Measurements from ENCODE around the gene RAB1B. TPM values are rescaled to one million over a fixed set of nuclear protein-coding genes. Genes with fewer than 3 reads are reported as not detected.

Gene RAB1B
- total and polyA plus RNA-seq, 10 of the 15 experiments (the other 5 are each of a cell fraction or from before 2014, with no cell fraction given), result 10.4 to 193 (median 96.9) TPM

DNA sequence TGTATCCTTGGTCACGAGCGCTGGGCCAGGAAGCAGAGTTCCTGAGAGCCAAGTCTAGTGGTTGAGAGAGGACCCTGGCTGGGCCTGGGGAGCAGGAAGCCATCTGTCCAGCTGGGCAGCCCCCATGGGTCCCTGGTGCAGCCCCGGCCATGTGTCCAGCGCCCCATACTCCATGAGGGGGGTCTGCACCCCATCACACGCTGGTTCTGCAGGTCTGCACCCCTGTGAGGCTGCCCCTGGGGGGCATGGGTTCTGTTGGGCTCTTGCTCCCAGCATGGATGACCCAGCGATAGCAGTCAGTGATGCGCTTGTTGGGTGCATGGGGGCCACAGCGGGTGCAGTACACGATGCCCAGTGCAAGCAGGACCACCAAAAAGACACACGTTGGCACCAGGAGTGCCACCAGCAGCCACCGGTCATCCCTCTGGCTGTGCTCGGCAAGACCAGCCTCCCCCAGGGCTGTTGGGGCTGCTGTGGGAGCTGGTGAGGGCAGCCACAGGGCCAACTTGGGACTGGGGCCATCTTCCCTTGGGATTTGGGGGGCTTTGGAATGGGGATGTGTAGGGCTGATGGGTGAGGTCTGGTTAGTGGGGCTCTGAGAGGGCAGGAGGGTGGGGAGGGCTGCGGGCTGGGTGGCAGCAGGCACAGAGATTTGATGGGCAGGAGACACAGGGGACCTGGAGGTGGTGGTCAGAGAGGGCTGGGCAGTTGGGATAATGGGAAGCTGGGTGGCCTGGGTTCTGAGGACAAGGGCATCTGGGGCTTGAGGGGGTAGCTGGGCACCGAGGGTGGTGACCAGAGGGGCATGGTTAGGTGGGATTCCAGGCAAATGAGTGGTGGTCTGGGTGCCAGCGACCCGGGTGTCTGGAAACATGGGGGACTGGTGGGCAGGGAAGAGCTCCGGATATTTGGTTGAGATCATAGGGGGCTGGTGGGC, 46.4 kb downstream of the RAB1B start:
- H3K9ac ChIP-seq (ENCODE audit: control insufficient read depth, insufficient read depth, low read length), result no peak overlapping the region
- H3K36me3 ChIP-seq (ENCODE audit: control insufficient read depth in 2 of 2, insufficient read depth in 2 of 2, low read length in 1 of 2), result no peaks in the 10 kb centered on the region
- peaks cover 18% of the 10 kb centered on the region for H3K4me1 ChIP-seq (ENCODE audit: control insufficient read depth, insufficient read depth, low read length)
- no peak overlapping the region for H3K4me3 ChIP-seq
- 48% methylated on average over 17 of the region's 17 CpGs for WGBS (ENCODE audit: insufficient coverage, insufficient replicate concordance, low lambda C conversion rate, missing lambda C conversion rate)
- ChIA-PET SMC1A (ENCODE audit: uncharacterized antibody, unreplicated experiment) (interaction anchor here (0.7 kb wide), 1 partner anchor 14 kb away, joined by 3 read pairs; no protein-coding TSS in a partner anchor), CTCF (interaction anchor here (0.9 to 6.1 kb wide), 2 partner anchors 72 to 73 kb away, joined by 3 to 166 read pairs; no protein-coding TSS in a partner anchor), POLR2A (no interaction called here), RAD21 (ENCODE audit: unreplicated experiment) (no interaction called here)
- in situ Hi-C loops (cut with MboI), result no loop called here
- H3K9me3 ChIP-seq (replicated peaks; ENCODE audit: control insufficient read depth, insufficient read depth, low read length), result no peaks in the 10 kb centered on the region; the same call in 2 of the 3 replicates
- H3K4me2 ChIP-seq (ENCODE audit: control insufficient read depth, insufficient read depth), result no peak overlapping the region
- H2AFZ ChIP-seq (ENCODE audit: control insufficient read depth, low read depth, low read length), result no peak overlapping the region
- H3K27ac ChIP-seq (ENCODE audit: control insufficient read depth, insufficient read depth), result no peak overlapping the region
- TF ChIP-seq MEF2B (IDR thresholded peaks at IDR 0.05; ENCODE audit: partially characterized antibody, poor library complexity, severe bottlenecking), result no peak
- no peak for TF ChIP-seq RFX5 (IDR thresholded peaks at IDR 0.05; ENCODE audit: low read depth, low read length)
- no peak for TF ChIP-seq KLF5 (IDR thresholded peaks at IDR 0.05; ENCODE audit: partially characterized antibody)
- TF ChIP-seq CTCF (IDR thresholded peaks at IDR 0.05 in 2 of 3, conservative IDR thresholded peaks at IDR 0.05 in 1 of 3; ENCODE audit: control insufficient read depth in 2 of 3, extremely low read depth in 1 of 3, insufficient read depth in 1 of 3, low read depth in 3 of 3, low read length in 3 of 3), result no peak
- DNase-seq (ENCODE audit: low read depth, low spot score) (no peak), ATAC-seq (no peak), FAIRE-seq (no peak)
- H4K20me1 ChIP-seq (ENCODE audit: control insufficient read depth, insufficient read depth), result no peaks in the 10 kb centered on the region
- no TSS peak for BruUV-seq (replicated peaks)
- no peaks in the 10 kb centered on the region for H3K79me2 ChIP-seq (ENCODE audit: control insufficient read depth, insufficient read depth, low read length)
- intact Hi-C loops (cut with micrococcal nuclease; ENCODE audit: unreplicated experiment), result no loop called here
- H3K27me3 ChIP-seq (replicated peaks in 1 of 2; ENCODE audit: control insufficient read depth in 2 of 2, insufficient read depth in 2 of 2, low read length in 1 of 2), result no peaks in the 10 kb centered on the region; a peak in 1 of 4 replicates
